ENCODE data around the gene KCNK3.
"Not testable (repeated sequence)": the region's sequence is repeated elsewhere in the genome, so short reads cannot be mapped to it uniquely, and the experiment has no call there.

KCNK3 gene

DNA sequence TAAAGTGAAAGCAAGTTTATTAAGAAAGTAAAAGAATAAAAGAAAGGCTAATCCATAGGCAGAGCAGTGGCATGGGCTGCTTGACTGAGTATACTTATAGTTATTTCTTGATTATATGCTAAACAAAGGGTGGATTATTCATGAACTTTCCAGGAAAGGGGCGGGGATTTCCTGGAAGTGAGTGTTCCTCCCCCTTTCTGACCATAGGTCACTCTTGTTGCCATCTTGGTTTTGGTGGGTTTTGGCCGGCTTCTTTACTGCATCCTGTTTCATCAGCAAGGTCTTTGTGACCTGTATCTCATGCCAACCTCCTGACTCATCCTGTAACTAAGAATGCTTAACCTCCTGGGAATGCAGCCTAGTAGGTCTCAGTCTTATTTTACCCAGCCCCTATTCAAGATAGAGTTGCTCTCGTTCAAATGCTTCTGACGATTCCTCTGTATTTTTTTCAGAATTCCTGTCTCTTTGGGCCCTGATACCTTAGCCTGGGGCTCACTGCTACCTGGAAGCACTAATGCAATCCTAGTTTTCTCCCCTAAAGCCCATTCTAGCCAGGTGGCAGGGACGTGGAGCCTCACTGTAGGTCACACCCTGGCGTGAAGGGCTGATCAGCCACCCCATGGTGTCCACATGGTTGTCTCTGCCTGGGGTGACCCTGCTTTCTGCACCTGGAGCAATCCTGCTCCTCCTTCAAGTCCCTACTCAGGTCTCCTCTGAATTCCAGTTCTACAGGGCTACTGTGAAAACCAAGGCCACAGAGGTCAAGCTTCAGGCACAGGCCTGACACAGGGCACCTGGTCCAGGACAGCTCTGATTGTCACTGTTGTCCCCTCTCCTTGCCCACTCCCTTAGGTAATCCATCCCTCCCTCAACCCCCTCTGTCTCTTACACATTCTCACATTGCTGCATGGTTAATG is 65.6 kb downstream of the KCNK3 start:
- Histone ChIP-seq H3K4me3 (replicated peaks; ENCODE audit: insufficient read depth, low read length) (no peak overlapping the region), H3K27me3 (ENCODE audit: insufficient read depth, poor library complexity, severe bottlenecking) (peaks cover 2% of the 10 kb centered on the region), H3K27ac (replicated peaks) (no peak overlapping the region)
- no peak for DNase-seq (ENCODE audit: low read depth in 1 of 2, low spot score in 1 of 2)
- TF ChIP-seq GABPA (IDR thresholded peaks at IDR 0.05; ENCODE audit: low read depth) (no peak), POLR2AphosphoS5 (IDR thresholded peaks at IDR 0.05; ENCODE audit: low read depth) (no peak), SPI1 (IDR thresholded peaks at IDR 0.05; ENCODE audit: borderline replicate concordance, low read depth) (no peak)
- TF ChIP-seq, protein P1, sequence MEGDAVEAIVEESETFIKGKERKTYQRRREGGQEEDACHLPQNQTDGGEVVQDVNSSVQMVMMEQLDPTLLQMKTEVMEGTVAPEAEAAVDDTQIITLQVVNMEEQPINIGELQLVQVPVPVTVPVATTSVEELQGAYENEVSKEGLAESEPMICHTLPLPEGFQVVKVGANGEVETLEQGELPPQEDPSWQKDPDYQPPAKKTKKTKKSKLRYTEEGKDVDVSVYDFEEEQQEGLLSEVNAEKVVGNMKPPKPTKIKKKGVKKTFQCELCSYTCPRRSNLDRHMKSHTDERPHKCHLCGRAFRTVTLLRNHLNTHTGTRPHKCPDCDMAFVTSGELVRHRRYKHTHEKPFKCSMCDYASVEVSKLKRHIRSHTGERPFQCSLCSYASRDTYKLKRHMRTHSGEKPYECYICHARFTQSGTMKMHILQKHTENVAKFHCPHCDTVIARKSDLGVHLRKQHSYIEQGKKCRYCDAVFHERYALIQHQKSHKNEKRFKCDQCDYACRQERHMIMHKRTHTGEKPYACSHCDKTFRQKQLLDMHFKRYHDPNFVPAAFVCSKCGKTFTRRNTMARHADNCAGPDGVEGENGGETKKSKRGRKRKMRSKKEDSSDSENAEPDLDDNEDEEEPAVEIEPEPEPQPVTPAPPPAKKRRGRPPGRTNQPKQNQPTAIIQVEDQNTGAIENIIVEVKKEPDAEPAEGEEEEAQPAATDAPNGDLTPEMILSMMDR (IDR thresholded peaks at IDR 0.05; ENCODE audit: insufficient read depth, low read length): no peak
- TF ChIP-seq, protein P2, sequence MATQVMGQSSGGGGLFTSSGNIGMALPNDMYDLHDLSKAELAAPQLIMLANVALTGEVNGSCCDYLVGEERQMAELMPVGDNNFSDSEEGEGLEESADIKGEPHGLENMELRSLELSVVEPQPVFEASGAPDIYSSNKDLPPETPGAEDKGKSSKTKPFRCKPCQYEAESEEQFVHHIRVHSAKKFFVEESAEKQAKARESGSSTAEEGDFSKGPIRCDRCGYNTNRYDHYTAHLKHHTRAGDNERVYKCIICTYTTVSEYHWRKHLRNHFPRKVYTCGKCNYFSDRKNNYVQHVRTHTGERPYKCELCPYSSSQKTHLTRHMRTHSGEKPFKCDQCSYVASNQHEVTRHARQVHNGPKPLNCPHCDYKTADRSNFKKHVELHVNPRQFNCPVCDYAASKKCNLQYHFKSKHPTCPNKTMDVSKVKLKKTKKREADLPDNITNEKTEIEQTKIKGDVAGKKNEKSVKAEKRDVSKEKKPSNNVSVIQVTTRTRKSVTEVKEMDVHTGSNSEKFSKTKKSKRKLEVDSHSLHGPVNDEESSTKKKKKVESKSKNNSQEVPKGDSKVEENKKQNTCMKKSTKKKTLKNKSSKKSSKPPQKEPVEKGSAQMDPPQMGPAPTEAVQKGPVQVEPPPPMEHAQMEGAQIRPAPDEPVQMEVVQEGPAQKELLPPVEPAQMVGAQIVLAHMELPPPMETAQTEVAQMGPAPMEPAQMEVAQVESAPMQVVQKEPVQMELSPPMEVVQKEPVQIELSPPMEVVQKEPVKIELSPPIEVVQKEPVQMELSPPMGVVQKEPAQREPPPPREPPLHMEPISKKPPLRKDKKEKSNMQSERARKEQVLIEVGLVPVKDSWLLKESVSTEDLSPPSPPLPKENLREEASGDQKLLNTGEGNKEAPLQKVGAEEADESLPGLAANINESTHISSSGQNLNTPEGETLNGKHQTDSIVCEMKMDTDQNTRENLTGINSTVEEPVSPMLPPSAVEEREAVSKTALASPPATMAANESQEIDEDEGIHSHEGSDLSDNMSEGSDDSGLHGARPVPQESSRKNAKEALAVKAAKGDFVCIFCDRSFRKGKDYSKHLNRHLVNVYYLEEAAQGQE (IDR thresholded peaks at IDR 0.05; ENCODE audit: insufficient replicate concordance, low read depth): no peak

DNA sequence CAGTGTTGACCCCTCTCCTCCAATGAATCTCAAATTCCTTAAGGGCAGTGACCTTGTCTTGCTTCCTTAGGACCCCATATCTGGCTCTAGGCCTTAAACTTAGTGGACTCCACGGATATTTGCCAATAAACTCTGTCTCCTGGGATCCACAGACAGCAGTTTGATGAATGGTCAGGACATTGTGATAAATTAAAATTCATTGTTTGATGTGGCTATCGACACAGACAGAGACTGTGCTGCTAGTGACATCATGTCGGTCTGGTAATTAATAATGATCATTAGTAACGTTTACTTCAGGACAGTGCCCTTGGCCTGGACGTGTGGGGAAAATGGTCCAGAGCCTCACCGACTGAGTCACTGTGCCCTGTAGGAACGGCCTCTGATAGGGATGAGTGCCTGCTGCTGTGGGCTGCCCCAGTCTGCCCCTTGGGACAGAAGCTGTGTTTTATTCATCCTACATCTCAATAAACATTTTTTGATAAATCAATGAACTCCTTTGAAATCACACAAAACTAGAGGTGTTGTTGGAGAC is 66.3 kb downstream of the KCNK3 start:
- H3K27ac ChIP-seq (replicated peaks): no peak overlapping the region
- no peak overlapping the region for H3K4me3 ChIP-seq (replicated peaks; ENCODE audit: insufficient read depth, low read length)
- DNase-seq (ENCODE audit: low read depth in 1 of 2, low spot score in 1 of 2): no peak
- H3K27me3 ChIP-seq (ENCODE audit: insufficient read depth, poor library complexity, severe bottlenecking): peaks cover 2% of the 10 kb centered on the region
- no peak for TF ChIP-seq POLR2AphosphoS5 (IDR thresholded peaks at IDR 0.05; ENCODE audit: low read depth)
- TF ChIP-seq SPI1 (IDR thresholded peaks at IDR 0.05; ENCODE audit: borderline replicate concordance, low read depth): no peak
- TF ChIP-seq, protein P2 (IDR thresholded peaks at IDR 0.05; ENCODE audit: insufficient replicate concordance, low read depth): no peak
- TF ChIP-seq, protein P1 (IDR thresholded peaks at IDR 0.05; ENCODE audit: insufficient read depth, low read length): no peak
- TF ChIP-seq GABPA (IDR thresholded peaks at IDR 0.05; ENCODE audit: low read depth): no peak

DNA sequence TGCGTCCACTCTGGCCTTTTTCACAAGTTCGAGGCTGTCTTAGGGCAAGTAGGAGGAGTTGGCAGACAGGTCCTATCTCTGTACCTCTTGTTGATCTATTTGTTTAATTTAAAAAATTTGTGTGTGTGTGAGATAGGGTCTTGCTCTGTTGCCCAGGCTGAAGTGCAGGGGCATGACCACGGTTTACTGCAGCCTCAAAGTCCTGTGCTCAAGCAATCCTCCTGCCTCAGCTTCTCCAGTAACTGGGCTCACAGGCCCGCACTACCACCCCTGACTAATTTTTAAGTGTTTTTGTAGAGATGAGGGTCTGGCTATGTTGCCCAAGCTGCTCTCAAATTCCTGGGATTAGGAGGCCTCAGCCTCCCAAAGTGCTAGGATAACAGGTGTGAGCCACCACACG is 67.3 kb downstream of the KCNK3 start:
- no peak overlapping the region for H3K4me3 ChIP-seq (replicated peaks; ENCODE audit: insufficient read depth, low read length)
- no peak for TF ChIP-seq GABPA (IDR thresholded peaks at IDR 0.05; ENCODE audit: low read depth)
- no peak for TF ChIP-seq POLR2AphosphoS5 (IDR thresholded peaks at IDR 0.05; ENCODE audit: low read depth)
- TF ChIP-seq, protein P2 (IDR thresholded peaks at IDR 0.05; ENCODE audit: insufficient replicate concordance, low read depth): no peak
- TF ChIP-seq, protein P1 (IDR thresholded peaks at IDR 0.05; ENCODE audit: insufficient read depth, low read length): no peak
- TF ChIP-seq SPI1 (IDR thresholded peaks at IDR 0.05; ENCODE audit: borderline replicate concordance, low read depth): no peak
- no peak for DNase-seq (ENCODE audit: low read depth in 1 of 2, low spot score in 1 of 2)
- no peak overlapping the region for H3K27ac ChIP-seq (replicated peaks)
- H3K27me3 ChIP-seq (ENCODE audit: insufficient read depth, poor library complexity, severe bottlenecking): peaks cover 2% of the 10 kb centered on the region

DNA sequence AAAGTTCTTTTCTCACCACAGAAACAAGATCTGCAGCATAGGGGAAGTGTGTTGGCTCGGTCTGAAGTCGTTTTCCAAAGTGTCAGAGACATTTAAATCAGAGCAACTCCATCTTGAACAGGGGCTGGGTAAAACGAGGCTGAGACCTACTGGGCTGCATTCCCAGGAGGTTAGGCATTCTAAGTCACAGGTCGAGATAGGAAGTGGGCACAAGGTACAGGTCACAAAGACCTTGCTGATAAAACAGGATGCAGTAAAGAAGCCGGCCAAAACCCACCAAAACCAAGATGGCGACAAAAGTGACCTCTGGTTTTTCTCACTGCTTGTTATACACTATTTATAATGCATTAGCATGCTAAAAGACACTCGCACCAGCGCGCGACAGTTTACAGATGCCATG is 68.5 kb downstream of the KCNK3 start:
- H3K27me3 ChIP-seq (ENCODE audit: insufficient read depth, poor library complexity, severe bottlenecking); DNase-seq (ENCODE audit: low read depth in 1 of 2, low spot score in 1 of 2); H3K27ac ChIP-seq (replicated peaks); H3K4me3 ChIP-seq (replicated peaks; ENCODE audit: insufficient read depth, low read length): not testable (repeated sequence)

Measured in HL-60 (cell line).